Central memory CD4-positive, alpha-beta T cell (primary cell): ENCODE data around the gene ZNF684.

Source experiments
- DNase-seq: peaks from one replicate; pipeline ENCODE4 v3.0.0; 2022

ZNF684 gene

GRCh38 chr1:40575336-40575735, 43.9 kb downstream of the ZNF684 start:
- DNase-seq = no peak

- DNase-seq = no peak
These were observed 50.7 kb downstream of the ZNF684 start for GRCh38 chr1:40582116-40582515.

- DNase-seq = no peak
These were observed 52.5 kb downstream of the ZNF684 start for GRCh38 chr1:40583980-40584379.

GRCh38 chr1:40588586-40588985, 57.1 kb downstream of the ZNF684 start:
- no peak for DNase-seq

GRCh38 chr1:40592107-40592803, 60.8 kb downstream of the ZNF684 start:
- DNase-seq = no peak

GRCh38 chr1:40593449-40594186, 62.2 kb downstream of the ZNF684 start:
- DNase-seq = no peak

- no peak for DNase-seq
These were observed 62.7 kb downstream of the ZNF684 start for GRCh38 chr1:40594187-40594531.

GRCh38 chr1:40595623-40596022, 64.2 kb downstream of the ZNF684 start:
- no peak for DNase-seq
